Mesodermal cell (in vitro differentiated cells): ENCODE results near the gene GLUL.

Source experiments
- H3K27ac ChIP-seq: 2 replicates; pipeline ENCODE4 v1.7.0; 2013; ENCODE audit warnings: mild to moderate bottlenecking, low read depth, low read length, moderate library complexity; ENCODE audit not compliant: severe bottlenecking
- H3K36me3 ChIP-seq: 2 replicates; pipeline ENCODE4 v1.7.1; 2013; ENCODE audit warnings: mild to moderate bottlenecking, low read length, moderate library complexity; ENCODE audit not compliant: control insufficient read depth, insufficient read depth
- H3K4me1 ChIP-seq: one replicate; pipeline ENCODE4 v1.7.1; 2013; ENCODE audit warnings: mild to moderate bottlenecking, low read length; ENCODE audit not compliant: insufficient read depth, control insufficient read depth, poor library complexity, severe bottlenecking
- H3K4me3 ChIP-seq: 2 replicates; pipeline ENCODE4 v1.7.0; 2013; ENCODE audit warnings: low read length, control low read depth, mild to moderate bottlenecking; ENCODE audit not compliant: insufficient read depth, poor library complexity, severe bottlenecking; ENCODE audit errors: extremely low read depth
- H3K9me3 ChIP-seq: 2 replicates; pipeline ENCODE4 v1.7.1; 2013; ENCODE audit warnings: mild to moderate bottlenecking, low read length, moderate library complexity; ENCODE audit not compliant: control insufficient read depth
- WGBS, 2 experiments: methylation state at CpG; one replicate each; pipeline ENCODE4 v1.1.5; 2013; ENCODE audit warnings: missing lambda C conversion rate in 2 of 2; ENCODE audit not compliant: insufficient coverage in 2 of 2; 5-methylcytosine and 5-hydroxymethylcytosine counted together

Gene GLUL

GRCh38 chr1:182394055-182394775 is 2.6 kb upstream of the GLUL start:
- Histone ChIP-seq H3K4me1 (no peaks in the 10 kb centered on the region), H3K27ac (no peak overlapping the region), H3K36me3 (peaks cover 14% of the 10 kb centered on the region), H3K4me3 (no peak overlapping the region), H3K9me3 (no peaks in the 10 kb centered on the region)
- WGBS, 2 experiments, result 80 to 89% methylated on average over 2 to 5 of the region's 5 CpGs

GRCh38 chr1:182392050-182393028 is 749 bp upstream of the GLUL start:
- Histone ChIP-seq H3K9me3 (no peaks in the 10 kb centered on the region), H3K4me3 (peak overlapping the region; percentile 96), H3K27ac (peak overlapping the region; percentile 93), H3K4me1 (peaks cover 6% of the 10 kb centered on the region), H3K36me3 (peaks cover 33% of the 10 kb centered on the region)
- 7 to 12% methylated on average over 37 to 43 of the region's 47 CpGs for WGBS, 2 experiments

GRCh38 chr1:182391028-182391361 is 595 bp downstream of the GLUL start:
- peak overlapping the region; percentile 96 for H3K4me3 ChIP-seq
- 0% methylated on average over 27 to 34 of the region's 35 CpGs for WGBS, 2 experiments
- H3K4me1 ChIP-seq, result peaks cover 6% of the 10 kb centered on the region

DNA sequence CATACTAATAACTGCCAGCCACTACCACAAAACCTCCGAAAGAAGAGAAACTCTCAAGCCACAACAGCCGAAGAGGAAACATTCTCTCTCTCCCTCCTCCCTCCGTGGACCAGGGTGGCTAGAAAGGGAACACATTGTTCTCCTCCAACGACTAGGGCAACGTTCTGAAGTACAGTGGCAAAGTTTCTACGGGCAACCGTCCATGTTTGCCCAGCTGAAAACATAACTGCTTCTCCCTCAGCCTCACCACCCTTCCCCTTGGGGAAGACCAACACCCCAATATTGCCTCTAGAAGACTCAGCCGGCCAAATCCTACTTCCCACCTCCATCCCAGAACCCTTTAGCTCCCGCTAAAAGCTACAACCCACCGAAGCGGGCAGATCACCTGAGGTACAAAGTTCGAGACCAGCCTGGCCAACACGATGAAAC is 2.0 kb downstream of the GLUL start:
- H3K9me3 ChIP-seq, result no peaks in the 10 kb centered on the region
- peaks cover 59% of the 10 kb centered on the region for H3K36me3 ChIP-seq
- H3K4me3 ChIP-seq, result peak overlapping the region; percentile 96
- WGBS, 2 experiments, result 1 to 8% methylated on average over 7 to 12 of the region's 13 CpGs
- no peak overlapping the region for H3K27ac ChIP-seq
- peaks cover 6% of the 10 kb centered on the region for H3K4me1 ChIP-seq

More at GRCh38 chr1:182391028-182391361, 595 bp downstream of the GLUL start:
- H3K36me3 ChIP-seq, result peaks cover 46% of the 10 kb centered on the region
- no peaks in the 10 kb centered on the region for H3K9me3 ChIP-seq
- H3K27ac ChIP-seq, result peak overlapping the region; percentile 72

GRCh38 chr1:182388392-182389134 is 3.0 kb downstream of the GLUL start:
- H3K9me3 ChIP-seq, result no peaks in the 10 kb centered on the region
- peaks cover 10% of the 10 kb centered on the region for H3K4me1 ChIP-seq
- H3K4me3 ChIP-seq, result peak overlapping the region; percentile 96
- H3K36me3 ChIP-seq, result peaks cover 70% of the 10 kb centered on the region
- WGBS, 2 experiments, result 100% methylated on average over 2 of the region's 5 CpGs; no CpG with 5 or more reads in 1 of the 2 experiments
- no peak overlapping the region for H3K27ac ChIP-seq

GRCh38 chr1:182387566-182387965 is 4.0 kb downstream of the GLUL start:
- 100% methylated on average over 1 of the region's 2 CpGs; no CpG with 5 or more reads in 1 of the 2 experiments for WGBS, 2 experiments
- Histone ChIP-seq H3K4me1 (peaks cover 10% of the 10 kb centered on the region), H3K4me3 (no peak overlapping the region), H3K36me3 (peaks cover 80% of the 10 kb centered on the region), H3K27ac (no peak overlapping the region), H3K9me3 (no peaks in the 10 kb centered on the region)

- Histone ChIP-seq H3K27ac (no peak overlapping the region), H3K36me3 (peaks cover 86% of the 10 kb centered on the region), H3K4me3 (no peak overlapping the region), H3K4me1 (peaks cover 10% of the 10 kb centered on the region), H3K9me3 (no peaks in the 10 kb centered on the region)
- WGBS, 2 experiments, result 85 to 95% methylated on average over 3 to 5 of the region's 5 CpGs
These were observed 4.6 kb downstream of the GLUL start for GRCh38 chr1:182386980-182387379.

- Histone ChIP-seq H3K36me3 (peaks cover 92% of the 10 kb centered on the region), H3K27ac (no peak overlapping the region), H3K4me3 (no peak overlapping the region), H3K9me3 (no peaks in the 10 kb centered on the region), H3K4me1 (peaks cover 10% of the 10 kb centered on the region)
- WGBS, 2 experiments, result 92 to 98% methylated on average over 5 of the region's 8 CpGs
These were observed 5.4 kb downstream of the GLUL start for GRCh38 chr1:182385885-182386853.

- 97% methylated on average over 18 to 19 of the region's 19 CpGs for WGBS, 2 experiments
- Histone ChIP-seq H3K36me3 (peaks cover 79% of the 10 kb centered on the region), H3K9me3 (no peaks in the 10 kb centered on the region), H3K4me1 (peaks cover 10% of the 10 kb centered on the region), H3K4me3 (no peak overlapping the region), H3K27ac (no peak overlapping the region)
These were observed 7.1 kb downstream of the GLUL start for GRCh38 chr1:182384387-182384960.
